Caki2 (cell line): Measurements from ENCODE around the gene CCDC3. TPM values are rescaled to one million over a fixed set of nuclear protein-coding genes. Genes with fewer than 3 reads are reported as not detected.
A peak's percentile ranks its signal among the peaks of the same experiment; 100 is the strongest.
"Not testable (repeated sequence)": the region's sequence is repeated elsewhere in the genome, so short reads cannot be mapped to it uniquely, and the experiment has no call there.

ENCODE experiments used
- DNase-seq: peaks from one replicate; pipeline ENCODE4 v3.0.0-alpha.2; 2015; ENCODE audit warnings: low read depth
- in situ Hi-C: cut with HindIII; loops from 2 replicates; pipeline ENCODE4 v1.10.0; 2016; ENCODE audit warnings: low sequenced_read_pairs, low pct_unique_long_range_greater_than_20kb, mixed read lengths
- total RNA-seq: library from RNA; depleted of rRNA; stranded (reverse); fragments of >200 nt; shearing (Covaris generic); gene quantifications from 2 replicates; pipeline ENCODE4 v1.2.3, GENCODE V29; 2014; ENCODE audit warnings: low replicate concordance

CCDC3 gene
- total RNA-seq, 1 experiment from 2014 or later = not detected

DNA sequence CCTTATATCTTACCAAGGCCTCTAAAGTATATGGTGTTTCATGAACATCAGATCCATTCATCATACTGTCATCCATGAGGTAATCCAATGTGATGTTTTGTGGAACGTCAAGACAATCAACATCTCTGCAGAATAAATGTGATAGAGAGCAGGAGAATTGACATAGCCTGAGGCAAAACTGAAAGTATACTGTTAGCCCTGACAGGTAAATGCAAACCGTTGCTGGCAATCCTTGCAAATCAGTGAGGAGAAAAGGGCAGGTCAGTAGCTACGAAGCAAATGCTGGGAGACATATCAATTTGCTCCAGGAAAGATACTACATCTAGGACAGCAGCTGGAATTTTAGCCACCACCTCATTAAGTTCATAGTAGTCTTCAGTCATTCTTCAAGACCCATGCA, 4.5 kb upstream of the CCDC3 start:
- in situ Hi-C loops = no loop called here
- DNase-seq = no peak

DNA sequence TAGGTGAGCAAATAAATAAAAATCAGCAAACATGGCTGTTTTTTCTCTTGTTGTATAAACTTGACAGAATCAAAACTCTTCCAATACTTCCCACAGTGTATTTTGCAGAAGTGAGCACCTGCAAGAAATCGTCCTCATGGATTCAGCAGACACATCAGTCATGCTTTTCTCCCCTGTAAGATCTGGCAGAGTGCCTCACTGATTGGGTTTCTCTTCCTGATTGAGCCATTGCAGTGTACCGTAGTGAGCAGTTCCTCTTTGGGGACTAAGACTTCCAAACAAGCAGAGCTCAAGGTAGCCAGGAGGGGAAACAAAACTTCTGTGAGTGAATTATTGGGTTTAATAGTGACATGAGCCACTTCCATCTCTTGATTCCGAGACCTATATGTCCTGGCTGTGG, 2.2 kb upstream of the CCDC3 start:
- in situ Hi-C loops = no loop called here
- no peak for DNase-seq

DNA sequence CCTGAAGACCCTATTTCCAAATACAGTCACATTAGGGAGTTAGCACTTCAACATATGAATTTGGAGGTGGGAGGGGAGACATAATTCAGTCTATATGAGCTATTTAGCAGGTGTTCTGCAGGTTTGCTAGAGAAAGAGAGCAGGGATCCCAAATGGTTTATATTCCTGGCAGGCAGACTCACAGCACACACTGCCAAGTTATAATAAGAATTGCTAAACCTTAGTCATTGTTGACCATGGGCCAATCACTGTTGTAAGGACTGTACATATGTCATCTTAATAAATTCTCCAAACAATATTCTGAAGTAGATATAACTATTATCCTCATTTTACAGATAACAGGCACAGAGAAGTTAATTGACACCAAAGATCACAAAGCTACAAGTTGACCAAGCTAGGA, 1.5 kb upstream of the CCDC3 start:
- DNase-seq = no peak
- in situ Hi-C loops = no loop called here

DNA sequence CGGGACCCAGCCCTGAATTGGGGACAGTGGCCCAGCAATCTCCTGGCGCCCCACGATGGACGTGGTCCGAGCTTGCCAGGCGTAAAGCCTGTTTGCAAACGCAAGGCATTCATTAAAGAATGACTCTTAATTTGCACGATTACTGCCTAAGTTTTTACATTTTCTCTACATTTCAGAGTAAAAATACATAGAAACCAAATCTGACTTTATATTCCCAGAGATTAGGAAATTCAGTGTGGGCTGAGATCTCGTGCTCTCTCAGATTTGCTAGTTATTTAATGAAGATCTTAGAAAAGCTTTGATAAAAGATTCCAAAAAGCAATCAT, 337 bp upstream of the CCDC3 start:
- no peak for DNase-seq
- in situ Hi-C loops = no loop called here

DNA sequence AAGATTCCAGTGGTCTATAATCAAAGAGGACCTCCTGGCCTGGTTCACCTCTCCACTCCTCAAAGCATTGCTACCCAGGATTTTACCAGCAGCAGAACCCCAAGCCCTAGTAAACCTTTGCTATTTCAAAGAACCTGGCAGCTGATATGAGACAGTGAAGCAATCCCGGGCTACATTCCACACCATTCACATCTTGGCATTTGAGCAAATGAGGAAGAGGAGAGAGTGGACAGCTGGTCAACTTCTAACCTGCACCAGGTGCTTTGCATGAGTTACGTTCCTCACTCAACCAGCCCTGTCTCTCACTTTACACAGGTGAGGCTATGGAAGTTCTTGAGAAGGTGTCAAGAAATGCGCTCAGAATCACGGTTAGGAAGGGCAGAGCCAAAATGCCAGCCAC, 1.1 kb downstream of the CCDC3 start:
- no peak for DNase-seq
- in situ Hi-C loops = no loop called here

DNA sequence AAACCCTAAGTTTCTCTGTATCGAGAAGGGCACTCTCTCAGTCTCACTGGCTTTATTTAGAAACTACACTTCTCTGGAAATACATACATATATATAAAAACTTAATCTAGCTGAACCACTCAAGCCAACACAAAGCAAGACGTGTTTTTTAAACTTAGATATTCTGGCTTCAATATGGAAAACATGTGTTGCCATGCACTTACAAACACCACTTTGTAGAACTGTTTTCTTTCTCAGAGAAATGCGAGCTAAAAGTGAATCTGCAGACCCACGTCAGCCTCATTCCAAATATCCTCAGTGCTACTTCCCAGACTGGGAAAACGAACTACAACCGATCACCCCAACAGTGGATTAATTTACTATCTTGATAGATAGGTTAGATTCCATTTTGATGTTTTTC, 1.7 kb downstream of the CCDC3 start:
- in situ Hi-C loops = no loop called here
- DNase-seq = no peak

DNA sequence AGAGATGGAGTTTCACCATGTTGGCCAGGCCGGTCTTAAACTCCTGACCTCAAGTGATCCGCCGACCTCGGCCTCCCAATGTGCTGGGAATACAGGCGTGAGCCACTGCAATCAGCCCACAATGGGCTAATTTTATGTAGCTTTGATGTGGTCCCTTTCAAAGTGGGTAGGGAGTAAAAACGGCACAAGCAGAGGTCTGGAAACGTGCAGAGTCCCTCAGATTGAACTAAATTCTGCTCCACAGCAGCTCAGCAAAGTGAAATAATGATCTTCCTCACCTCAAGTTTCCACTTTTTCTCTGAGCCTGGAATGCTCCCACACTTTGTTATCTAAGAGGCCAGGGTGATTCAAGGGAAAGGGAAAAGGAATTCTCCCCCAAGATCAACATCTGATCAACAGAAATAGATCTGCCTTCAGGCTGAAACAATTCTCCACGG, 6.1 kb downstream of the CCDC3 start:
- DNase-seq = no peak
- in situ Hi-C loops = no loop called here

DNA sequence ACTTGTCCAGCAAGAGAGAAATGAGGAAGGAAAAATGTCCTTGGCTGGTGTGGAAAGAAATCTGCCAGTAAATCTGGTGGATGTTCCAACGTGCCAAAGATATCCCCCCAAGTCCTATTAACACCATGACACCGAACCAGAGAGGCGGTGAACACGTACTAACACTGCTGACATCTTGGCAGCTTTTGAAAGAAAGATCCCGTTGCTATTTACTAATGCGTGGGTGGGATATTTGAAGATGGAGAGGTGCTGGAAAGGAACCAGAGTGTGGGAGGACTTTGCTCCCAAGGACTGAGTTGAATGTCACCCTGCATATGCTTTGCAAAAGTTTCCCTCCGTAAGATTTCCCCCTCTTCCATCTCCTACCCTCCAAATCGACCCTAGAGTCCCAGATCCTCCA, 7.9 kb downstream of the CCDC3 start:
- no peak for DNase-seq
- in situ Hi-C loops = no loop called here

DNA sequence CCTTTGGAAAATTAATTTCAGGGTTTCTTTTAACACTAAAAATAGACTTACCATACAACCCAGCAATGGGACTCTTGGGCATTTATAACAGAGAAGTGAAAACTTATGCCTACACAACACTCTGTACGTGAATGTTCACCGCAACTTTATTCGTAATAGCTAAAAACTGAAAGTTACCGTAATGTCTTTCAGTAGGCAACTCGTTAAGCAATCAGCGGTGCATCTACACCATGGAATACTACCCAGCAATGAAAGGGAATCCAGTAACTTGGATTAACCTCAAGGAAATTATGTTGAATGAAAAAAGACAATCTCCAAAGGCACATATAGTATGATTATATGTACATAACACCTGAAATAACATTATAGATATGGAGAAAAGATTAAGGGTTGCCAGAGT, 16.2 kb downstream of the CCDC3 start:
- DNase-seq = no peak
- in situ Hi-C loops = no loop called here

DNA sequence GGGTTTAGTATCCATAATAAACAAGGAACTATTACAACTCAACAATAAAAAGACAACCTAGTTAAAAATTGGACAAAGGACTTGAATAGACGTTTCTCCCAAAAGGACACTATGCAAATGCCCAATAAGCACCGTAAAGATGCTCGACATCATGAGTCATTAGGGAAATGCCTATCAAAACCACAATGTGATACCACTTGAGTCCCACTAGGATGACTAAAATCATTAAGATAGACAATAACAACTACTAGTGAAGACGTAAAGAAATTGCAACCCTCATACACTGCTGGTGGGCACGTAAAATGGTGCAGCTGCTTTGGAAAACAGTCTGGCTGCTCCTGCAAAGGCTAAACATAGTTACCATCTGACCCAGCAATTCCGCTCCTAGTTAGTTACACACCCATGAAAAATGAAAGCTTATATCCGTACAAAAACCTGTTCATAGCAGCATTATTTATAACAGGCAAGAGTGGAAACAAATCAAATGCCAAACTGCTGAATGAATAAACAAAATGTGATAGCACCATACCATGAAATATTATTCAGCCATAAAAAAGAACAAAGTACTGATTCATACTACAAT, 17.3 kb downstream of the CCDC3 start:
- no peak for DNase-seq
- in situ Hi-C loops = no loop called here

DNA sequence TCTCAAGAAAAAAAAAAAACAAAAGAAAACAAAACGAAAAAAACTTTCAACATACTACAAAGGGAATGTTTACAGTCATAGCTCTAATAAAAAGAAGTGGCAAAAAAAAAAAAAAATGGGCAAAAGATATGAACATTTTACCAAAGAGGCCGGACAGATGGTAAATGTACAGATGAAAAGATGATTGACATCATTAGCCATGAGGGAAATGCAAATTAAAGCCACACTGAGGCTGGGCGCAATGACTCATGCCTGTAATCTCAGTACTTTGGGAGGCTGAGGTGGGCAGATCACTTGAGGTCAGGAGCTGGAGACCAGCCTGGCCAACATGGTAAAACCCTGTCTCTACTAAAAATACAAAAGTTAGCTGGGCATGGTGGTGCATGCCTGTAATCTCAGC, 17.9 kb downstream of the CCDC3 start:
- in situ Hi-C loops, DNase-seq: not testable (repeated sequence)

DNA sequence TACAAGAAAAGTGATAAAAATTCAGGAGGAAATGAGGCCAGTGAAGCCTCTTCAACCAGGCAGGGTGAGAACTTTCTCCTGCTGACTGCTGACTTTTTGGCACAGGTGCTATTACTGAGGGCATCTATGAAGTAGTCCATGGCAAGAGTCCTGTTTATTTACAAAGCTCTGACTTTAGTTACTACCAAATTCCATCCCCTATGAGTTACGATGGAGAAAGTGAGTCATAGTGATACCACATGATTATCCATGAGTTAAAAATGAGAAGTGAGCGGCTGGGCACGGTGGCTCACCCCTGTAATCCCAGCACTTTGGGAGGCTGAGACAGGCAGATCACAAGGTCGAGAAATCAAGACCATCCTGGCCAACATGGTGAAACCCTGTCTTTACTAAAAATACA, 19.9 kb downstream of the CCDC3 start:
- in situ Hi-C loops = no loop called here
- DNase-seq = peak; percentile 19

DNA sequence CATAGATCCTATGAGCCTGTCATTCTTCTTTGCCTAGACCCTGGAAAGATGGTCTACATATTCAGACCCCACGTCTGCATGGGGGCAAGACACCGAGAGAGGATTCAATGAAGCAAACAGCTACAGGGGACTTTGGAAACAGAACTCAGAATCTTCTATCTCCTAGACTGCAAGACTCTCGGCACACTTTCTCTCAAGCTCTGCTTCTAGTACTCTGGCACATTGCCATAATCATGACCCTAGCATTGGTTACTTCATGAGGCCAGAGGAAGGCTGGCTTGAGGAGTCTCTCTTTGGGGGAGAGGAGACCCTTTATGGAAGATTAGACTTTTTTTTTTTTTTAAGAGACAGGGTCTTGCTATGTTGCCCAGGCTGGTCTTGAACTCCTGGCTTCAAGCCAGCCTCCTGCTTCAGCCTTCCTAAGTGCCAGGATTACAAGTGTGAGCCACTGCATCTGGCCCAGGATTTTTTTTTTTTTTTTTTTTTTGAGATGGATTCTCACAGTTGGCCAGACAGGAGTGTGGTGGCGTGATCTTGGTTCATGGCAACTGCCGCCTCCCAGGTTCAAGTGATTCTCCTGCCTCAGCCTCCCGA, 20.7 kb downstream of the CCDC3 start:
- in situ Hi-C loops = no loop called here
- no peak for DNase-seq

DNA sequence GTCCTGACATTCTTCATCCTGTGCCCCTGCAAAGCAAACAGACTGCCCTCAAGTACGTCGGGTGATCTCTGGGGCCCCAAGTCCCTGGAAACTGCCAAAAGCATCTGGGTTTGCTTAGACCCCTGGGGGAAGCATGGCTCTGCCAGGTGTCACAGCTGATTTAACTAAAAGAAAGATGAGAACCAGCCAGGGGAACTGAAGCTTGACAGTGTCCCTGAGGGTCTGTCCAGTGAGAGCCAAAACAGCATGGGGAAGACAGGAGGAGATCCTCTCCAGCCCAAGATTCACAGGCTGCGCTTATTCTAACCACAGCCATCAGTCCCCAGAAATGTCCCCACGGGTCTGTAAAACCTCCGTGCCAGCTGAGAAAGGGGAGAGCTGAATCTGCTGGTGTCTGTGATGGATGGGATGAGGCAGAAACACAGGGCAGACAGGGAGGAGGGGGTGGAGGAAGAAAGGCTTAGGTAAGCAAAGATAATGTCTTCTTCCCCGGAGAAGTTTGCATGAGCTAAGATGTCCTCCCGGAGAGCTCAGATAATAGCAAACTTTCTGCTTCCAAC, 21.3 kb downstream of the CCDC3 start:
- in situ Hi-C loops = no loop called here
- no peak for DNase-seq

DNA sequence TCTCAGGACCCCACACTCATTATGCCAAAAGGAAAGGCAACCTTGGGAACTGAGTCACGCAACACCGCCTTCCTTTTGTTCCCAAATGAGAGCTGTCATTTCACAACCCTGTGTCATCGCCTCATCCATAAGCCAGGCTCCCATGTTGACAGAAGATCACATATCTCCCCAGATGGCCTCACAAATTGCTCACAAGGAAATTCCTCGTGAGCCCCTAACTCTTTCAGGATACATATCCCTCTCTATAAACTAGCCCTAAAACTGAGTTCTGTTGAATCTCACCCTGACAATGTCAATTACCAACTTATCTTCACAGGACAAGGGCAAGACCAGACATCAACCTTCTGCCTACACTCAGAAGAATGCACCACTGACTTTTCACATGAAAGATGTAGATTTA, 22.6 kb downstream of the CCDC3 start:
- no peak for DNase-seq
- in situ Hi-C loops = no loop called here

DNA sequence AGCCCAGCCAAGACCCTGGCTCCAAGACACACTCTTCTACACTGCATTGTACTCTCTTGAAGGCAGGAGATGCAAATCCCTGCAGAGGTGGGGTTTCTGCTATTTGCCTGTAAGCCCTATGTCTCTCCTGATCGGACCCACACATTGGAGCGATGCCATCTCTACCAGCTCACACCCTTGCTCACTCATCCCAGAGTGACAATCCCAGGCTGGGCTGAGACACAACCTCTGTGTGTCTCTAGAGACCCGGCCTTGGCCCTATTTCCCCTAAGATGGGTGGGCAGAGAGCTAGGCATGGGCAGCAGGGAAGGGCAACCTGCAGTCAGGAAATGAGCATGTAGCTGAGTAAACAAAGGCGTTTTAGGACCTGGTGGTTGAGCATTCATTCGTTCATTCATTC, 25.6 kb downstream of the CCDC3 start:
- in situ Hi-C loops = no loop called here
- DNase-seq = no peak

DNA sequence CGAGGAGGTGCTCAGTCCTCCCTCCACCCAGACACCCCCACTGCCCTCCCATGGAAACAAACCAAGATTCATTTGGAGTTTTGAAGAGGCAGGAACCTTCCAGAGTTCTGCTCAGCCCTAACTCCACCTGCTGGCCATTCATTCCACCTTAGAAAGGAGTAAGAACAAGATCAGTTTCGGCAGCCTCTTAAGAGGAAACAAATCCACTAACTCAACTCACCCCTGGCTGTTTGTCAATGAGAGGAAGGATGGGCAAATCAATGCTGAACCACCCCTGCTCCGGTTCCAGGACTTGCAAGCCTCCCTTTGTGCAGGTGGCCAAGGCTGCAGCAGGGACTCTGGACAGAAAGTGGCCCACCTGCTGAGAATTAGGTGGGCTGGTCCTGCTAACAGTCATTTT, 26.2 kb downstream of the CCDC3 start:
- in situ Hi-C loops = no loop called here
- DNase-seq = no peak

DNA sequence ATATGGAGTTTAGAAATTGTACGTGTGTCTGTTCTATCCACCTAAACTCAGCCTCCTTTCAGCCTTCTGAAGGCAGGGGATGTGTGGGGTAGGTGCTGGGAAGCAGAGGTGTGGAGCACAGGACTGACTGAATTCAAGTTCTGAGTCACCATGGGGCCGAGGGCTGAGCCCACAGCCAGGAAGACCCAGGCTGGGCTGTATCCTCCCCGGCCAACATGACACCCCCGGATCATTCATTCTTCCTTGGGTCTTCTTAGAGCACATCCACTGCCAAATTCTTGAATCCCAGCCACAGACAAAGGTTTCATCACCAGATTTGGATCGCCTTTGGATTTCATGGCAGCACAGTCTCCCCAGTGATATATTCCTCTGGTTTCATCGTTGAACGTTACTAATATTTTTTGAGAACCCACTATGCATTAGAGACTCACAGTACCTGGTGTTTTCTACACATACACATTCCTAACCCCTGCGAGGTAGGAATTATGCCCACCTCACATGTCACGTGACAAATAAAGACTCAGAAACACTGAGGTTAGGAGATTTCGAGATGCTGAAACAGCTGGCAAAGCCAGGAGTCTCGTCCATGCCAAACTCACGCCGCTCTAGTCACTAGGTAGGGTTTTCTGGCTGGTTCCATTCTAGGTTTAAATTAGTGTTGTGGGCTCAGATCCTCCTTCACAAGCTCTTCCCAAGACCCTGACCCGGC, 26.9 kb downstream of the CCDC3 start:
- DNase-seq = no peak
- in situ Hi-C loops = no loop called here

DNA sequence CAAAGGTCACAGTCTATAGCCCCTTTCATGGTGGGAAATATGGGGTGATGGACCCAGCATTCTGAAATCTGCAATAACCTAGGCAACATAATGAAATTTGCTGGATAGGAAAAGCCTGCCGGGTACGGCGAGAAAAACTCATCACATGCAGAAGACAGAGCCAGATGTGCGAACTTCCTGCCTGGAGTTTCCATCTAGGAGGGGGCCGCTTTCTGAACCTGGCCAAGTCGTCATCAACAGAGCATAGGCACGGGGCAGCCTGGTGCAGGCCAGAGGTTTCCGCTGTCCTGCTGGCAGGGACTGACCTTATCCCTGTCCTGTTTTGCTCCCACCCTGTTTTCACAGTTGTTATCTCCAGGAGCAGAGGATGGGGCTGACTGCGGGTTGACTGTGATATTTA, 27.4 kb downstream of the CCDC3 start:
- DNase-seq = no peak
- in situ Hi-C loops = no loop called here
